ENCODE data around the gene TNPO3. TPM values are rescaled to one million over a fixed set of nuclear protein-coding genes. Genes with fewer than 3 reads are reported as not detected.
A peak's percentile ranks its signal among the peaks of the same experiment; 100 is the strongest.

TNPO3 gene
- total RNA-seq, 1 donor from 2014 or later: 56.2 TPM

GRCh38 chr7:128986609-128987008 is 68.3 kb downstream of the TNPO3 start:
- no peaks in the 10 kb centered on the region for H3K9me3 Mint-ChIP-seq
- CTCF ChIA-PET: no interaction called here

DNA sequence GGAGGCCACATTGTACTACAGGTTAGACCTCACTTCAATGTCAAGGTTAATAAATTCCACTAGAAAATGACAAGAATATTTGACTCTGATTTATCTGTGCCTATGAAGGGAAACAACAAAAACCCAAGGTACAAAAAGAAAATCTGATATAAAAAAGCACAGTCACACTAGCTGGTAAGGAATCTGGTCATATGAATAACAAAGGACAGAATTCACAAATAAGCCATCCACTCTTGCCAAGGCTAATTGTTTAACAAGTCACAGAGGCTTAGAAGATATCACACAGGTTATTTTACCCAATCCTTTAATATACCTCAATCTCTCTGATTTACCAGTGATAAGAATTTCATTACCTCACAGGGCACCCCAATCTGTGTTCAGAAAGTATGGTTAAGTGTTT is 69.3 kb downstream of the TNPO3 start:
- Mint-ChIP-seq H3K36me3 (ENCODE audit: low read depth) (peaks cover 87% of the 10 kb centered on the region), H3K4me3 (no peak overlapping the region), H3K4me1 (no peaks in the 10 kb centered on the region), H3K27ac (peak overlapping the region; percentile 24), H3K9me3 (no peaks in the 10 kb centered on the region), H3K27me3 (no peaks in the 10 kb centered on the region)
- no peak for TF ChIP-seq CTCF (IDR thresholded peaks at IDR 0.05)
- CTCF ChIA-PET: no interaction called here
- intact Hi-C loops (cut with micrococcal nuclease): loop anchor here (5.0 kb wide), 1 partner anchor 107 kb away; no protein-coding TSS in a partner anchor
- no peak for ATAC-seq (ENCODE audit: low read depth)
- POLR2A ChIA-PET: no interaction called here
- DNase-seq: no peak

More at GRCh38 chr7:128986609-128987008, 68.3 kb downstream of the TNPO3 start:
- no peaks in the 10 kb centered on the region for H3K27me3 Mint-ChIP-seq
- no peaks in the 10 kb centered on the region for H3K4me1 Mint-ChIP-seq
- no peak for TF ChIP-seq CTCF (IDR thresholded peaks at IDR 0.05)
- POLR2A ChIA-PET: no interaction called here
- no peak overlapping the region for H3K27ac Mint-ChIP-seq
- H3K4me3 Mint-ChIP-seq: no peak overlapping the region
- intact Hi-C loops (cut with micrococcal nuclease): loop anchor here (5.0 kb wide), 1 partner anchor 106 kb away; no protein-coding TSS in a partner anchor
- no peak for ATAC-seq (ENCODE audit: low read depth)
- no peak for DNase-seq
- peaks cover 88% of the 10 kb centered on the region for H3K36me3 Mint-ChIP-seq (ENCODE audit: low read depth)

GRCh38 chr7:128982105-128982504 is 72.8 kb downstream of the TNPO3 start:
- Mint-ChIP-seq H3K4me1 (no peaks in the 10 kb centered on the region), H3K36me3 (ENCODE audit: low read depth) (peaks cover 89% of the 10 kb centered on the region), H3K27me3 (no peaks in the 10 kb centered on the region), H3K27ac (no peak overlapping the region), H3K9me3 (no peaks in the 10 kb centered on the region), H3K4me3 (no peak overlapping the region)
- ChIA-PET POLR2A (interaction anchor here (0.7 to 0.9 kb wide), 3 partner anchors 11 to 120 kb away, joined by 4 to 7 read pairs (median 4); partner anchors contain the start of gene ATP6V1F), CTCF (no interaction called here)
- intact Hi-C loops (cut with micrococcal nuclease): no loop called here
- ATAC-seq (ENCODE audit: low read depth): no peak
- DNase-seq: no peak
- no peak for TF ChIP-seq CTCF (IDR thresholded peaks at IDR 0.05)

GRCh38 chr7:128974241-128974934 is 80.5 kb downstream of the TNPO3 start:
- no peak overlapping the region for H3K27ac Mint-ChIP-seq

More at GRCh38 chr7:128974241-128974934, 80.5 kb downstream of the TNPO3 start:
- H3K27me3 Mint-ChIP-seq: no peaks in the 10 kb centered on the region
- TF ChIP-seq CTCF (IDR thresholded peaks at IDR 0.05): no peak
- intact Hi-C loops (cut with micrococcal nuclease): no loop called here
- DNase-seq (no peak), ATAC-seq (ENCODE audit: low read depth) (no peak)
- H3K4me1 Mint-ChIP-seq: no peaks in the 10 kb centered on the region
- CTCF ChIA-PET: interaction anchor here (0.6 to 1.4 kb wide), 3 partner anchors 29 to 90 kb away, joined by 3 read pairs; no protein-coding TSS in a partner anchor
- POLR2A ChIA-PET: interaction anchor here (1.3 kb wide), 1 partner anchor 34 kb away, joined by 5 read pairs; no protein-coding TSS in a partner anchor
- H3K4me3 Mint-ChIP-seq: no peak overlapping the region
- H3K36me3 Mint-ChIP-seq (ENCODE audit: low read depth): peaks cover 88% of the 10 kb centered on the region
- H3K9me3 Mint-ChIP-seq: no peaks in the 10 kb centered on the region

Measured in activated B cell treated with CpG ODN at 0.5 μM for 24 hours (primary cell).